Ramos (cell line): ENCODE results near the gene PCDHGC3.

Experiments used
- in situ Hi-C: fragments of 300-500 bp; cut with MboI; formaldehyde crosslinking; loops from one replicate; pipeline ENCODE4 v1.14.3; 2022; ENCODE audit warnings: low sequenced_read_pairs; ENCODE audit not compliant: unreplicated experiment

Gene PCDHGC3

GRCh38 chr5:141519605-141520565, 44.1 kb downstream of the PCDHGC3 start:
- in situ Hi-C loops, result loop anchor here (5.0 kb wide), 1 partner anchor 37 kb away; no protein-coding TSS in a partner anchor

GRCh38 chr5:141521244-141521781, 45.5 kb downstream of the PCDHGC3 start:
- in situ Hi-C loops, result loop anchor here (5.0 kb wide), 1 partner anchor 36 kb away; no protein-coding TSS in a partner anchor

- in situ Hi-C loops, result loop anchor here (5.0 kb wide), 1 partner anchor 35 kb away; no protein-coding TSS in a partner anchor
These were observed 46.5 kb downstream of the PCDHGC3 start for GRCh38 chr5:141522301-141522700.

- in situ Hi-C loops, result loop anchor here (5.0 kb wide), 1 partner anchor 33 kb away; no protein-coding TSS in a partner anchor
These were observed 48.2 kb downstream of the PCDHGC3 start for GRCh38 chr5:141523991-141524390.

GRCh38 chr5:141524604-141525597, 49.1 kb downstream of the PCDHGC3 start:
- in situ Hi-C loops, result loop anchor here (5.0 kb wide), 1 partner anchor 32 kb away; no protein-coding TSS in a partner anchor

- in situ Hi-C loops, result no loop called here
These were observed 49.9 kb downstream of the PCDHGC3 start for GRCh38 chr5:141525653-141526052.

- in situ Hi-C loops, result no loop called here
These were observed 51.7 kb downstream of the PCDHGC3 start for GRCh38 chr5:141527426-141527825.
